Measurements from ENCODE around the gene GDF7.

DNA sequence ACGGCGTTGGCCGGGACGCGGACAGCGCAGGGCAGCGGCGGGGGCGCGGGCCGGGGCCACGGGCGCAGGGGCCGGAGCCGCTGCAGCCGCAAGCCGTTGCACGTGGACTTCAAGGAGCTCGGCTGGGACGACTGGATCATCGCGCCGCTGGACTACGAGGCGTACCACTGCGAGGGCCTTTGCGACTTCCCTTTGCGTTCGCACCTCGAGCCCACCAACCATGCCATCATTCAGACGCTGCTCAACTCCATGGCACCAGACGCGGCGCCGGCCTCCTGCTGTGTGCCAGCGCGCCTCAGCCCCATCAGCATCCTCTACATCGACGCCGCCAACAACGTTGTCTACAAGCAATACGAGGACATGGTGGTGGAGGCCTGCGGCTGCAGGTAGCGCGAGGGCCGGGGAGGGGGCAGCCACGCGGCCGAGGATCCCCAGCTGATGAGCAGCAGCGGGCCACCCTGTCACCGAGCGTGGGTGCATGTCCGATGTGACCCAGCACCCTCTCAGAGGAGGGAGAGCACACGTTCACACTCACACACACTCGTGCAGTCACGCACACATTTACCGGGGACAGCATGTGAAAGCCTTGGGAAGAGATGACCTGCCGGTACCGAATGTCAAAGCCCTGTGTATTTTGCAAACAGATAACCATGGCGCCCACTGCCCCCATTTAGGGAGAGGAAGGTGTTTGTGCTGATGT, 4.2 kb downstream of the GDF7 start:
- no peak for TF ChIP-seq POLR2AphosphoS5 (IDR thresholded peaks at IDR 0.05)
- TF ChIP-seq, protein P1, sequence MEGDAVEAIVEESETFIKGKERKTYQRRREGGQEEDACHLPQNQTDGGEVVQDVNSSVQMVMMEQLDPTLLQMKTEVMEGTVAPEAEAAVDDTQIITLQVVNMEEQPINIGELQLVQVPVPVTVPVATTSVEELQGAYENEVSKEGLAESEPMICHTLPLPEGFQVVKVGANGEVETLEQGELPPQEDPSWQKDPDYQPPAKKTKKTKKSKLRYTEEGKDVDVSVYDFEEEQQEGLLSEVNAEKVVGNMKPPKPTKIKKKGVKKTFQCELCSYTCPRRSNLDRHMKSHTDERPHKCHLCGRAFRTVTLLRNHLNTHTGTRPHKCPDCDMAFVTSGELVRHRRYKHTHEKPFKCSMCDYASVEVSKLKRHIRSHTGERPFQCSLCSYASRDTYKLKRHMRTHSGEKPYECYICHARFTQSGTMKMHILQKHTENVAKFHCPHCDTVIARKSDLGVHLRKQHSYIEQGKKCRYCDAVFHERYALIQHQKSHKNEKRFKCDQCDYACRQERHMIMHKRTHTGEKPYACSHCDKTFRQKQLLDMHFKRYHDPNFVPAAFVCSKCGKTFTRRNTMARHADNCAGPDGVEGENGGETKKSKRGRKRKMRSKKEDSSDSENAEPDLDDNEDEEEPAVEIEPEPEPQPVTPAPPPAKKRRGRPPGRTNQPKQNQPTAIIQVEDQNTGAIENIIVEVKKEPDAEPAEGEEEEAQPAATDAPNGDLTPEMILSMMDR (IDR thresholded peaks at IDR 0.05): no peak

All from upper lobe of left lung (tissue), 4 donors.